ENCODE data around the gene TMEM60.

GRCh38 chr7:77830649-77831355 is 32.6 kb upstream of the TMEM60 start:
- TF ChIP-seq, protein P1, sequence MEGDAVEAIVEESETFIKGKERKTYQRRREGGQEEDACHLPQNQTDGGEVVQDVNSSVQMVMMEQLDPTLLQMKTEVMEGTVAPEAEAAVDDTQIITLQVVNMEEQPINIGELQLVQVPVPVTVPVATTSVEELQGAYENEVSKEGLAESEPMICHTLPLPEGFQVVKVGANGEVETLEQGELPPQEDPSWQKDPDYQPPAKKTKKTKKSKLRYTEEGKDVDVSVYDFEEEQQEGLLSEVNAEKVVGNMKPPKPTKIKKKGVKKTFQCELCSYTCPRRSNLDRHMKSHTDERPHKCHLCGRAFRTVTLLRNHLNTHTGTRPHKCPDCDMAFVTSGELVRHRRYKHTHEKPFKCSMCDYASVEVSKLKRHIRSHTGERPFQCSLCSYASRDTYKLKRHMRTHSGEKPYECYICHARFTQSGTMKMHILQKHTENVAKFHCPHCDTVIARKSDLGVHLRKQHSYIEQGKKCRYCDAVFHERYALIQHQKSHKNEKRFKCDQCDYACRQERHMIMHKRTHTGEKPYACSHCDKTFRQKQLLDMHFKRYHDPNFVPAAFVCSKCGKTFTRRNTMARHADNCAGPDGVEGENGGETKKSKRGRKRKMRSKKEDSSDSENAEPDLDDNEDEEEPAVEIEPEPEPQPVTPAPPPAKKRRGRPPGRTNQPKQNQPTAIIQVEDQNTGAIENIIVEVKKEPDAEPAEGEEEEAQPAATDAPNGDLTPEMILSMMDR (IDR thresholded peaks at IDR 0.05), result no peak
- TF ChIP-seq POLR2A (IDR thresholded peaks at IDR 0.05), result no peak
